Panc1 (cell line): ENCODE results near the gene BOLA1. TPM values are rescaled to one million over a fixed set of nuclear protein-coding genes. Genes with fewer than 3 reads are reported as not detected.

Source experiments
- ATAC-seq: fragments of 200-7000 bp; cut with Tn5 transposase; 2 replicates; pipeline ENCODE4 v1.9.1; 2020; ENCODE audit warnings: mild to moderate bottlenecking, moderate library complexity
- BruUV-seq: library from RNA; stranded (reverse); fragments of 400-500 nt; replicated peaks from 2 replicates; lab custom pipeline; 2021; lab: Mats Ljungman, UMichigan
- CTCF ChIA-PET: fragments of 300-600 bp; sonication (Branson Sonifier 250); formaldehyde crosslinking; loops from one replicate; lab custom pipeline; 2022; ENCODE audit warnings: antibody characterized with exemption; lab: Charles Lee
- POLR2A ChIA-PET: fragments of 300-600 bp; sonication (Branson Sonifier 250); formaldehyde crosslinking; loops from one replicate; lab custom pipeline; 2022; ENCODE audit warnings: antibody characterized with exemption; lab: Charles Lee
- DNase-seq: peaks from one replicate; pipeline ENCODE4 v3.0.0-alpha.2; 2010; ENCODE audit warnings: low read depth, low spot score
- H3K27ac ChIP-seq: 2 replicates; pipeline ENCODE4 v1.5.1; 2011; ENCODE audit warnings: mild to moderate bottlenecking, low read length, inconsistent platforms
- H3K27me3 ChIP-seq: fragments of 200-500 bp; sonication (Bioruptor generic); 2 replicates; pipeline ENCODE4 v1.6.0; 2014; ENCODE audit warnings: low read length, inconsistent platforms; ENCODE audit not compliant: control insufficient read depth, insufficient read depth
- H3K36me3 ChIP-seq: fragments of 200-500 bp; sonication (Bioruptor generic); 2 replicates; pipeline ENCODE4 v1.5.1; 2014; ENCODE audit warnings: inconsistent platforms, mild to moderate bottlenecking, low read length, moderate library complexity; ENCODE audit not compliant: control insufficient read depth, insufficient read depth
- H3K4me1 ChIP-seq: 2 replicates; pipeline ENCODE4 v1.5.1; 2011; ENCODE audit warnings: inconsistent platforms, mild to moderate bottlenecking, low read length, moderate library complexity; ENCODE audit not compliant: control insufficient read depth, insufficient read depth
- H3K4me3 ChIP-seq, 2 experiments: 2 replicates each; pipeline ENCODE4 v1.5.1; 2011 to 2012; ENCODE audit warnings: low read depth in 2 of 2, low read length in 2 of 2, mild to moderate bottlenecking in 2 of 2, inconsistent platforms in 1 of 2, moderate library complexity in 1 of 2
- H3K9me3 ChIP-seq: fragments of 200-500 bp; sonication (Bioruptor generic); 2 replicates; pipeline ENCODE4 v1.5.1; 2014; ENCODE audit warnings: low read depth, mild to moderate bottlenecking, inconsistent platforms, low read length, moderate library complexity; ENCODE audit not compliant: control insufficient read depth, insufficient read depth
- CTCF ChIP-seq: fragments of 450-650 bp; IDR thresholded peaks from 2 replicates; pipeline ENCODE4 v1.5.1; 2017; ENCODE audit warnings: mild to moderate bottlenecking
- POLR2AphosphoS5 ChIP-seq: IDR thresholded peaks from 2 replicates; pipeline ENCODE4 v1.6.1; 2012; ENCODE audit warnings: mild to moderate bottlenecking, low read depth, low read length, moderate library complexity
- REST ChIP-seq, 2 experiments: IDR thresholded peaks; 2 replicates each; pipeline ENCODE4 v1.6.1; 2011 to 2012; ENCODE audit warnings: low read depth in 2 of 2, control low read depth in 1 of 2, low read length in 1 of 2, mild to moderate bottlenecking in 1 of 2, moderate library complexity in 1 of 2; ENCODE audit not compliant: insufficient read depth in 1 of 2
- SIN3A ChIP-seq: IDR thresholded peaks from 2 replicates; pipeline ENCODE4 v1.6.1; 2012; ENCODE audit warnings: low read depth, mild to moderate bottlenecking, low read length, moderate library complexity, borderline replicate concordance; ENCODE audit not compliant: insufficient read depth
- TCF7L2 ChIP-seq: IDR thresholded peaks from 2 replicates; pipeline ENCODE4 v1.6.1; 2011; ENCODE audit warnings: mild to moderate bottlenecking, low read depth, low read length, inconsistent platforms
- in situ Hi-C: cut with HindIII; loops from 2 replicates; pipeline ENCODE4 v1.10.0; 2016; ENCODE audit warnings: low sequenced_read_pairs, low pct_unique_long_range_greater_than_20kb
- intact Hi-C: fragments of 100-400 bp; cut with micrococcal nuclease; formaldehyde crosslinking; loops from one replicate; pipeline ENCODE4 v1.10.0; 2022; ENCODE audit not compliant: unreplicated experiment
- total RNA-seq: library from RNA; stranded (reverse); gene quantifications from one replicate; pipeline ENCODE4 v1.2.1, GENCODE V29; 2021; ENCODE audit not compliant: unreplicated experiment

Gene BOLA1
- total RNA-seq, 1 experiment from 2014 or later = 14.6 TPM

- intact Hi-C loops = no loop called here
- H3K4me1 ChIP-seq = peaks cover 47% of the 10 kb centered on the region
- DNase-seq = no peak
These were observed 37.0 kb downstream of the BOLA1 start, which contains the start of gene MTMR11 for GRCh38 chr1:149936170-149936991. MTMR11 (minus strand) TSS chr1:149936879; CDS start chr1:149936647, 232 bp downstream.

More at GRCh38 chr1:149936170-149936991, 37.0 kb downstream of the BOLA1 start, which contains the start of gene MTMR11:
- ChIA-PET POLR2A (no interaction called here), CTCF (no interaction called here)
- Histone ChIP-seq H3K36me3 (no peaks in the 10 kb centered on the region), H3K9me3 (no peaks in the 10 kb centered on the region), H3K27me3 (no peaks in the 10 kb centered on the region), H3K4me3 (peak within 1 kb of the TSS; percentile 68 to 94), H3K27ac (peak within 1 kb of the TSS; percentile 91)
- BruUV-seq = no TSS peak
- peak; percentile 76 for ATAC-seq
- TF ChIP-seq SIN3A (no peak), POLR2AphosphoS5 (no peak), REST (IDR thresholded peaks at IDR 0.05; ENCODE audit: insufficient read depth in 1 of 2, low read depth in 2 of 2, low read length in 1 of 2) (no peak), TCF7L2 (no peak), CTCF (no peak)
- in situ Hi-C loops = no loop called here
